Measurements from ENCODE around the gene PHC3. TPM values are rescaled to one million over a fixed set of nuclear protein-coding genes. Genes with fewer than 3 reads are reported as not detected.

PHC3 gene
- total RNA-seq, 2 experiments from 2014 or later: 40.6 to 89.7 TPM

DNA sequence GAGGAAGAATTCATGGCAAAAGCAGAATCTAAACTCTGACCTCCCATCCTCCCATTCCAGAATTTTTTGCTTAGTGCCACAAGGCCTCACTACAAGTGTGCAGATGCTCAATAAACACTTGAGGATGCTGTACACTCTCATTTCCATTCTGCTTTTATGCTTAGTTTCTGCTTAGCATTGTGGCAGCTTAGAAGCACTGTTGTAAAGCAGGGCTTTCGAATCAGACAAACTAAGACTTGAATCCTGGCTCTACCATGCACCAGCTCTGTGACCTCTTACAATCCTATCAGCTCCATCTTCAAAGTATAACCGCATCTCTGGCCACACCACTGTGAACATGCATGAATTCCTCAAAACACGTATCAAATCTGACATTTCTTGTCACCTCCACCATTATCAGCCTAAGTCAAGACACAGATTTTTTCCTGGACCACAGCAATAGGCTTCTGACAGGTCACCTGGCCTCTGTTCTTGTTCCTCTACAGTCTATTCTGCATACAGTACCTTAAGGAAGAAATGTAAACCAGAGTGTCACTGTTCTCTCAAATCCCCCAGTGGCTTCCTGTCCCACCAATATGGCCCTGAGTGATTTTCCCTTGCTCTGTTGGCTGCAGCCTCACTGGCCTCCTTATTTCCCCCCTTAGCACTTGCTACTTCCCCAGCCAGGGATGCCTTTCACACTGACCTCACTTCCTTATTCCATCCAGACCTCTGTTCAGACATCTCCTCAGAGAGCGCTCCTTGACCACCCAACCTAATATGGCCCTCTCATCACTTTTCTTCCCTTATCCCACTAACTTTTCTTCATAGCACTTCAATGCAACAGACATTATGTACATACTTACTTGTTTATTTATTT lies 8.1 kb upstream of the PHC3 start:
- H2AFZ ChIP-seq (ENCODE audit: low read length): peak overlapping the region; percentile 96
- peak overlapping the region; percentile 46 for H3K4me2 ChIP-seq (ENCODE audit: low read length)

GRCh38 chr3:170180079-170180907 lies 1.2 kb downstream of the PHC3 start:
- H4K20me1 ChIP-seq (ENCODE audit: insufficient read depth, low read length): 0 out of 2 replicates have a peak, but pooled peaks cover 6% of the 10 kb centered on the region
- TF ChIP-seq, protein P1, sequence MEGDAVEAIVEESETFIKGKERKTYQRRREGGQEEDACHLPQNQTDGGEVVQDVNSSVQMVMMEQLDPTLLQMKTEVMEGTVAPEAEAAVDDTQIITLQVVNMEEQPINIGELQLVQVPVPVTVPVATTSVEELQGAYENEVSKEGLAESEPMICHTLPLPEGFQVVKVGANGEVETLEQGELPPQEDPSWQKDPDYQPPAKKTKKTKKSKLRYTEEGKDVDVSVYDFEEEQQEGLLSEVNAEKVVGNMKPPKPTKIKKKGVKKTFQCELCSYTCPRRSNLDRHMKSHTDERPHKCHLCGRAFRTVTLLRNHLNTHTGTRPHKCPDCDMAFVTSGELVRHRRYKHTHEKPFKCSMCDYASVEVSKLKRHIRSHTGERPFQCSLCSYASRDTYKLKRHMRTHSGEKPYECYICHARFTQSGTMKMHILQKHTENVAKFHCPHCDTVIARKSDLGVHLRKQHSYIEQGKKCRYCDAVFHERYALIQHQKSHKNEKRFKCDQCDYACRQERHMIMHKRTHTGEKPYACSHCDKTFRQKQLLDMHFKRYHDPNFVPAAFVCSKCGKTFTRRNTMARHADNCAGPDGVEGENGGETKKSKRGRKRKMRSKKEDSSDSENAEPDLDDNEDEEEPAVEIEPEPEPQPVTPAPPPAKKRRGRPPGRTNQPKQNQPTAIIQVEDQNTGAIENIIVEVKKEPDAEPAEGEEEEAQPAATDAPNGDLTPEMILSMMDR (conservative IDR thresholded peaks at IDR 0.05; ENCODE audit: low read length): no peak
- no peak for TF ChIP-seq EZH2phosphoT487 (IDR thresholded peaks at IDR 0.05; ENCODE audit: borderline replicate concordance, low read depth, low read length)
- peaks cover 53% of the 10 kb centered on the region for H3K79me2 ChIP-seq (ENCODE audit: insufficient read depth, low read depth, low read length)
- H3K9me3 ChIP-seq (ENCODE audit: low read length): no peaks in the 10 kb centered on the region
- CTCF ChIA-PET (ENCODE audit: unreplicated experiment): no interaction called here
- POLR2A ChIA-PET: interaction anchor here (0.6 to 4.7 kb wide), 14 partner anchors 9 to 216 kb away, joined by 3 to 52 read pairs (median 4); no protein-coding TSS in a partner anchor
- BruUV-seq (replicated peaks): TSS peak; percentile 71
- no peaks in the 10 kb centered on the region for H3K9me2 ChIP-seq (ENCODE audit: insufficient read depth, low read length)
- intact Hi-C loops (cut with micrococcal nuclease; ENCODE audit: unreplicated experiment): loop anchor here (2.0 to 10.0 kb wide), 5 partner anchors 121 to 413 kb away; partner anchors contain the start of genes ACTRT3, LRRC31 and TERC
- DNase-seq (ENCODE audit: low spot score): peak; percentile 41
- H3K4me2 ChIP-seq (ENCODE audit: low read length): peak overlapping the region; percentile 96
- peak overlapping the region; percentile 65 for H3K27ac ChIP-seq (ENCODE audit: low read depth, low read length, poor library complexity, severe bottlenecking)
- peak overlapping the region; percentile 79 for H3K4me3 ChIP-seq (ENCODE audit: low read depth, low read length, poor library complexity, severe bottlenecking)
- peak overlapping the region; percentile 23; the same call in 1 of the 2 replicates for H2AFZ ChIP-seq (ENCODE audit: low read length)
- H3K36me3 ChIP-seq (ENCODE audit: insufficient read depth, low read length): peaks cover 40% of the 10 kb centered on the region
- peaks cover 23% of the 10 kb centered on the region for H3K4me1 ChIP-seq (ENCODE audit: insufficient read depth, low read length, poor library complexity, severe bottlenecking)

More for the DNA sequence above, 8.1 kb upstream of the PHC3 start:
- no peak for TF ChIP-seq EZH2phosphoT487 (IDR thresholded peaks at IDR 0.05; ENCODE audit: borderline replicate concordance, low read depth, low read length)
- TF ChIP-seq, protein P1 (conservative IDR thresholded peaks at IDR 0.05; ENCODE audit: low read length): no peak
- no peak overlapping the region for H3K4me3 ChIP-seq (ENCODE audit: low read depth, low read length, poor library complexity, severe bottlenecking)
- peak; percentile 13 for DNase-seq (ENCODE audit: low spot score)
- no TSS peak for BruUV-seq (replicated peaks)
- CTCF ChIA-PET (ENCODE audit: unreplicated experiment): no interaction called here
- H3K9me3 ChIP-seq (ENCODE audit: low read length): no peaks in the 10 kb centered on the region
- H3K36me3 ChIP-seq (ENCODE audit: insufficient read depth, low read length): no peaks in the 10 kb centered on the region
- POLR2A ChIA-PET: interaction anchor here (0.6 to 1.3 kb wide), 5 partner anchors 9 to 318 kb away, joined by 3 to 5 read pairs (median 4); no protein-coding TSS in a partner anchor
- H3K4me1 ChIP-seq (ENCODE audit: insufficient read depth, low read length, poor library complexity, severe bottlenecking): peaks cover 13% of the 10 kb centered on the region
- no peaks in the 10 kb centered on the region for H3K9me2 ChIP-seq (ENCODE audit: insufficient read depth, low read length)
- intact Hi-C loops (cut with micrococcal nuclease; ENCODE audit: unreplicated experiment): loop anchor here (10.0 kb wide), 2 partner anchors 215 to 325 kb away; partner anchors contain the start of gene LRRC31
- no peaks in the 10 kb centered on the region for H3K79me2 ChIP-seq (ENCODE audit: insufficient read depth, low read depth, low read length)
- H4K20me1 ChIP-seq (ENCODE audit: insufficient read depth, low read length): no peaks in the 10 kb centered on the region
- no peak overlapping the region for H3K27ac ChIP-seq (ENCODE audit: low read depth, low read length, poor library complexity, severe bottlenecking)

Measured in OCI-LY7 (cell line).